ENCODE results near the gene KBTBD6.
"Not testable (repeated sequence)": the region's sequence is repeated elsewhere in the genome, so short reads cannot be mapped to it uniquely, and the experiment has no call there.

DNA sequence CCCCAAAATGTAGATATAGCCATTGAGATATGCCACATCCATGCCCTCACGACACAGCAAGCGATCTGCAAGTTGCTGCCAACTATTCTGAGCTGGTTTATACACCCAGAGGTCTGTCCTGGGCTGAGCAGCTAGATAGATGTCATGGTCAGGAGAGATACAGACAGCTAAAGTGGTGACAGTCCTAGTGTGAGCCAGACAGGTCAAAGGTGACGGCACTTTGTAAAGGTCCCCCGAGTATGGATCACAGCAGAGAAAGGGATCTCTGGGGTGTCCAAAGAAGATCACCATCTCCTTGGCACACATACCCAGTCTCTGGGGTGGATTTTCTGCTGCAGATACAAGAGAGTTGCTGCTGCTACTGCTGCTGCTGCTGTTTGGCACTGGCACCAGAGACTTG, 1.4 kb downstream of the KBTBD6 start:
- not testable (repeated sequence) for TF ChIP-seq EZH2phosphoT487 (IDR thresholded peaks at IDR 0.05; ENCODE audit: borderline replicate concordance)
- TF ChIP-seq, protein P1, sequence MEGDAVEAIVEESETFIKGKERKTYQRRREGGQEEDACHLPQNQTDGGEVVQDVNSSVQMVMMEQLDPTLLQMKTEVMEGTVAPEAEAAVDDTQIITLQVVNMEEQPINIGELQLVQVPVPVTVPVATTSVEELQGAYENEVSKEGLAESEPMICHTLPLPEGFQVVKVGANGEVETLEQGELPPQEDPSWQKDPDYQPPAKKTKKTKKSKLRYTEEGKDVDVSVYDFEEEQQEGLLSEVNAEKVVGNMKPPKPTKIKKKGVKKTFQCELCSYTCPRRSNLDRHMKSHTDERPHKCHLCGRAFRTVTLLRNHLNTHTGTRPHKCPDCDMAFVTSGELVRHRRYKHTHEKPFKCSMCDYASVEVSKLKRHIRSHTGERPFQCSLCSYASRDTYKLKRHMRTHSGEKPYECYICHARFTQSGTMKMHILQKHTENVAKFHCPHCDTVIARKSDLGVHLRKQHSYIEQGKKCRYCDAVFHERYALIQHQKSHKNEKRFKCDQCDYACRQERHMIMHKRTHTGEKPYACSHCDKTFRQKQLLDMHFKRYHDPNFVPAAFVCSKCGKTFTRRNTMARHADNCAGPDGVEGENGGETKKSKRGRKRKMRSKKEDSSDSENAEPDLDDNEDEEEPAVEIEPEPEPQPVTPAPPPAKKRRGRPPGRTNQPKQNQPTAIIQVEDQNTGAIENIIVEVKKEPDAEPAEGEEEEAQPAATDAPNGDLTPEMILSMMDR (conservative IDR thresholded peaks at IDR 0.05; ENCODE audit: low read length) = not testable (repeated sequence)
